Measurements from ENCODE around the gene ITPKC. TPM values are rescaled to one million over a fixed set of nuclear protein-coding genes. Genes with fewer than 3 reads are reported as not detected.

ITPKC gene
- total and polyA plus RNA-seq, 9 of the 15 experiments (the other 6 are each of a cell fraction or from before 2014, with no cell fraction given) = 0.08 to 9.3 (median 5.8) TPM

DNA sequence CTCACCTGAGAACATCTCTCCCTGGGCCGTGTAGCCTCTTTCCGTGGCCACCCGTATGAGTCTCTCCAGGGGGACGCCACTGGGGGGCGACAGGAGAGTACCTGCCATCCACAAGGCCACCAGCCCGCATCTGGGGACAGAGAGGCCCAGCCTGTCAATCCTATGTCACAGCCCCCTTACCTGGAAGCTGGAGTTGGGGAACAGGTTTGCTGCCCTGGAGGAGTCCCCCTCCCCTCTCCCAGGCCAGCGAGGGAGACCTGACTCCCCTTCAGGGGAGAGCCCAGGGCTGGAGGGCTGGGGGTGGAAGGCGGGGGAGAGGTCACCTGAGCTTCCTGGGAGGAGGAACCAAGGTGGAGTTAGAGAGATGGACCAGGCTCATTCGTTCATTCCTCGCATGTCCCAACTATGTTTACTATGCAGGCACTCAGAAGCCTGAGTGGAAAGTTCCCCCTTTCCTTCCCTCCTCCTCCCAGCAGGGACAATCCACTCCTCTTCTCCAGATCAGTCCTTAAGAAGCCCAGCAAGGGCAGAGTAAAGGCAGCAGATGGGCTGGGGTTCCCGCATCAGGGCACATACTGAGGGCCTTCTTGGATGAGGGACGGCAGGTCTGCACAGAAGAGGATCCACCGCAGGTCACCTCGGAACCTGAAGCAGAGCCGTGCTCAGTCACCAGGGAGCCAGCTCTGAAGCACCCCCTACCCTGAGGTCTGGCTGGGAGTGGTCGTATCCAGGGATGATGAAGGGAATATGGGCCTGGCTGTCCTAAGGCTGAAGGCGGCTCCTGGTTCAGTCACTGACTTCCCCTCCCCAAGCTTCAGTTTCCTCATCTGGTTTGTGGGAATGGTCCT lies 27.9 kb downstream of the ITPKC start (continued):
- TF ChIP-seq SRSF3 (IDR thresholded peaks at IDR 0.05; ENCODE audit: insufficient read depth, low read length) = no peak
- TF ChIP-seq RAD21 (CRISPR knock-in tag; conservative IDR thresholded peaks at IDR 0.05 in 1 of 2, IDR thresholded peaks at IDR 0.05 in 1 of 2) = peak in 1 of 2 experiments; percentile 54; a peak in 3 of 4 replicates
- TF ChIP-seq JUN (IDR thresholded peaks at IDR 0.05; ENCODE audit: borderline replicate concordance, low read depth, low read length) = no peak
- TF ChIP-seq JUN (CRISPR knock-in tag; IDR thresholded peaks at IDR 0.05; ENCODE audit: borderline replicate concordance) = no peak
- TF ChIP-seq FOXJ2 (tag; IDR thresholded peaks at IDR 0.05) = no peak
- TF ChIP-seq CTBP1 (IDR thresholded peaks at IDR 0.05; ENCODE audit: borderline replicate concordance) = peak; percentile 64
- TF ChIP-seq PKNOX1 (IDR thresholded peaks at IDR 0.05) = peak; percentile 75
- no peak for TF ChIP-seq RHOXF2B (CRISPR knock-in tag; conservative IDR thresholded peaks at IDR 0.05)
- TF ChIP-seq, protein P1, sequence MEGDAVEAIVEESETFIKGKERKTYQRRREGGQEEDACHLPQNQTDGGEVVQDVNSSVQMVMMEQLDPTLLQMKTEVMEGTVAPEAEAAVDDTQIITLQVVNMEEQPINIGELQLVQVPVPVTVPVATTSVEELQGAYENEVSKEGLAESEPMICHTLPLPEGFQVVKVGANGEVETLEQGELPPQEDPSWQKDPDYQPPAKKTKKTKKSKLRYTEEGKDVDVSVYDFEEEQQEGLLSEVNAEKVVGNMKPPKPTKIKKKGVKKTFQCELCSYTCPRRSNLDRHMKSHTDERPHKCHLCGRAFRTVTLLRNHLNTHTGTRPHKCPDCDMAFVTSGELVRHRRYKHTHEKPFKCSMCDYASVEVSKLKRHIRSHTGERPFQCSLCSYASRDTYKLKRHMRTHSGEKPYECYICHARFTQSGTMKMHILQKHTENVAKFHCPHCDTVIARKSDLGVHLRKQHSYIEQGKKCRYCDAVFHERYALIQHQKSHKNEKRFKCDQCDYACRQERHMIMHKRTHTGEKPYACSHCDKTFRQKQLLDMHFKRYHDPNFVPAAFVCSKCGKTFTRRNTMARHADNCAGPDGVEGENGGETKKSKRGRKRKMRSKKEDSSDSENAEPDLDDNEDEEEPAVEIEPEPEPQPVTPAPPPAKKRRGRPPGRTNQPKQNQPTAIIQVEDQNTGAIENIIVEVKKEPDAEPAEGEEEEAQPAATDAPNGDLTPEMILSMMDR (IDR thresholded peaks at IDR 0.05 in 2 of 3, conservative IDR thresholded peaks at IDR 0.05 in 1 of 3; ENCODE audit: insufficient read depth in 2 of 3, low read depth in 1 of 3, low read length in 3 of 3) = peak; percentile 55 to 57 (median 56)
